Natural killer cell (primary cell): ENCODE results near the gene RYR3. TPM values are rescaled to one million over a fixed set of nuclear protein-coding genes. Genes with fewer than 3 reads are reported as not detected.

ENCODE experiments used
- ATAC-seq, 3 donors: fragments of 150-1000 bp in 2 of 3; fragments of 200-7000 bp in 1 of 3; cut with Tn5 transposase; 1 replicate in 1 of 3; 2 replicates in 2 of 3; pipeline ENCODE4 v1.10.0; 2021; ENCODE audit warnings: mild to moderate bottlenecking in 2 of 3, moderate library complexity in 2 of 3
- DNase-seq, 2 donors: peaks; one replicate each; pipeline versions ENCODE4 v3.0.0 to v3.0.0-alpha.2; 2013 to 2021; ENCODE audit warnings: mixed read lengths in 1 of 2
- H3K27ac ChIP-seq: one replicate; pipeline ENCODE4 v1.5.1; 2013; ENCODE audit warnings: mild to moderate bottlenecking, low read length
- H3K27me3 ChIP-seq: one replicate; pipeline ENCODE4 v1.6.1; 2013; ENCODE audit warnings: low read length; ENCODE audit not compliant: control insufficient read depth, insufficient read depth
- H3K36me3 ChIP-seq: one replicate; pipeline ENCODE4 v1.6.1; 2013; ENCODE audit warnings: low read length; ENCODE audit not compliant: control insufficient read depth, insufficient read depth
- H3K4me1 ChIP-seq: one replicate; pipeline ENCODE4 v1.6.1; 2013; ENCODE audit warnings: low read length; ENCODE audit not compliant: control insufficient read depth, insufficient read depth
- H3K4me3 ChIP-seq: one replicate; pipeline ENCODE4 v1.5.1; 2013; ENCODE audit warnings: low read length
- H3K9me3 ChIP-seq: one replicate; pipeline ENCODE4 v1.6.1; 2013; ENCODE audit warnings: low read length; ENCODE audit not compliant: control insufficient read depth, insufficient read depth
- H3K27ac Mint-ChIP-seq, 2 donors: one replicate each; pipeline ENCODE4 v1.8.0; 2022; ENCODE audit warnings: mild to moderate bottlenecking in 2 of 2, mixed read lengths in 2 of 2, moderate library complexity in 1 of 2
- H3K27me3 Mint-ChIP-seq, 2 donors: one replicate each; pipeline ENCODE4 v1.8.0; 2022; ENCODE audit warnings: low read depth in 2 of 2, mixed read lengths in 2 of 2
- H3K36me3 Mint-ChIP-seq: one replicate; pipeline ENCODE4 v1.8.0; 2022; ENCODE audit warnings: mixed read lengths
- H3K4me1 Mint-ChIP-seq, 2 donors: one replicate each; pipeline ENCODE4 v1.8.0; 2022; ENCODE audit warnings: mixed read lengths in 2 of 2
- H3K4me3 Mint-ChIP-seq: one replicate; pipeline ENCODE4 v1.8.0; 2022; ENCODE audit warnings: mild to moderate bottlenecking, moderate library complexity, mixed read lengths
- H3K9me3 Mint-ChIP-seq, 2 donors: one replicate each; pipeline ENCODE4 v1.8.0; 2022; ENCODE audit warnings: mixed read lengths in 2 of 2
- WGBS: methylation state at CpG from one replicate; pipeline ENCODE4 v1.1.7; 2013; ENCODE audit warnings: missing lambda C conversion rate; ENCODE audit not compliant: insufficient coverage; 5-methylcytosine and 5-hydroxymethylcytosine counted together
- intact Hi-C: fragments of 100-400 bp; cut with micrococcal nuclease; formaldehyde crosslinking; loops from one replicate; pipeline ENCODE4 v1.14.2; 2022
- total RNA-seq, 4 donors: library from RNA; stranded (reverse); fragments of 120-200 nt in 1 of 4; gene quantifications; one replicate each; pipeline versions ENCODE4 v1.2.3 to v1.2.4, GENCODE V29; 2013 to 2022
- TF ChIP-seq, protein P1 (sequence below): fragments of 200-600 bp; IDR thresholded peaks from one replicate; pipeline ENCODE4 v1.8.0; 2022; ENCODE audit warnings: antibody characterized with exemption

RYR3 gene
- total RNA-seq, 3 donors from 2014 or later (not counting 1 experiment from before 2014, with no cell fraction given): 0.09 to 6.2 TPM; not detected in 1

DNA sequence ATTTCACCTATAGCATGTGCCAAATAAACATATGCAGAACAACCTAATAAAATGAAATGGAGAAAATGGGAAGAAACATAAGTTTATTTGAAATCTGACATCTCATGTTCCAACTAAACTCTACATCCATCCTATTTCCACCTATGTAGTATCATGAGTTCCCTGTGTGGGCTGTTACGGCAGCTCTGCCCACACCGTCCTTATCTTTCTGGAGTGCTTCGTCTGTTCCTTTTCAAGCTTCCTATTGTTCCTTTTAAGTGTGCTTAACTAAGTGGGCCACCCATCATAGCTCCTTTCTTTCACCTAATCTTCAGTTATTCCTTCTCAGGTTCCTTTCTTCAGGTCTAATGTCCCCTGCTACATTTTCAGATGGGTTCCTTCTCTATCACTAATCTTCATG lies 17.3 kb downstream of the RYR3 start:
- Mint-ChIP-seq H3K36me3 (no peaks in the 10 kb centered on the region), H3K27me3 (peaks cover 27 to 38% of the 10 kb centered on the region in 2 donors), H3K4me1 (peaks cover 0 to 8% of the 10 kb centered on the region in 2 donors), H3K27ac (no peak overlapping the region), H3K9me3 (peaks cover 0 to 2% of the 10 kb centered on the region in 2 donors), H3K4me3 (no peak overlapping the region)
- ATAC-seq (no peak), DNase-seq (no peak)
- H3K4me3 ChIP-seq: no peak overlapping the region
- H3K27ac ChIP-seq: no peak overlapping the region
- no peaks in the 10 kb centered on the region for H3K27me3 ChIP-seq
- 66% methylated on average over 3 of the region's 3 CpGs for WGBS
- no peaks in the 10 kb centered on the region for H3K9me3 ChIP-seq
- no peaks in the 10 kb centered on the region for H3K4me1 ChIP-seq
- H3K36me3 ChIP-seq: no peaks in the 10 kb centered on the region
- intact Hi-C loops: no loop called here
- TF ChIP-seq, protein P1, sequence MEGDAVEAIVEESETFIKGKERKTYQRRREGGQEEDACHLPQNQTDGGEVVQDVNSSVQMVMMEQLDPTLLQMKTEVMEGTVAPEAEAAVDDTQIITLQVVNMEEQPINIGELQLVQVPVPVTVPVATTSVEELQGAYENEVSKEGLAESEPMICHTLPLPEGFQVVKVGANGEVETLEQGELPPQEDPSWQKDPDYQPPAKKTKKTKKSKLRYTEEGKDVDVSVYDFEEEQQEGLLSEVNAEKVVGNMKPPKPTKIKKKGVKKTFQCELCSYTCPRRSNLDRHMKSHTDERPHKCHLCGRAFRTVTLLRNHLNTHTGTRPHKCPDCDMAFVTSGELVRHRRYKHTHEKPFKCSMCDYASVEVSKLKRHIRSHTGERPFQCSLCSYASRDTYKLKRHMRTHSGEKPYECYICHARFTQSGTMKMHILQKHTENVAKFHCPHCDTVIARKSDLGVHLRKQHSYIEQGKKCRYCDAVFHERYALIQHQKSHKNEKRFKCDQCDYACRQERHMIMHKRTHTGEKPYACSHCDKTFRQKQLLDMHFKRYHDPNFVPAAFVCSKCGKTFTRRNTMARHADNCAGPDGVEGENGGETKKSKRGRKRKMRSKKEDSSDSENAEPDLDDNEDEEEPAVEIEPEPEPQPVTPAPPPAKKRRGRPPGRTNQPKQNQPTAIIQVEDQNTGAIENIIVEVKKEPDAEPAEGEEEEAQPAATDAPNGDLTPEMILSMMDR: no peak

DNA sequence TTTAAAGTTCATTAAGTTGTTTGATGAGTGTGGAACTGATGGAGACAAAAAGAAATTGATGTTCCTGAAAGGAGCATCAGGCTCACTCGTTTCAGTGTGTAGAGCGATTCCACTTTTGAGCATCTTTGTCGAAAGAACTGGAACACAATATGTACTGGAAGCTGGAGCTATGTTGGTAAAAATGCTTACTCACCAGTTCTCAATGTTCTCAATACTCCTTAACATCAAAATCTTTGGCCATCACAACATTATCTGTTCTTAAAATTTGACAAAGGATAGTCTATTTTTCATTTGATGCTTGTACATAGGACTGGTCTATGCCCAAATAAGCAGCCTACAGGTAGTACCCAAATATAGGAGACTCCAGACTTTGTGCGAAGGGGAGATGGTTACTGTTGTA lies 18.7 kb downstream of the RYR3 start:
- ATAC-seq (no peak), DNase-seq (no peak)
- TF ChIP-seq, protein P1: no peak
- H3K27ac ChIP-seq: no peak overlapping the region
- no peaks in the 10 kb centered on the region for H3K4me1 ChIP-seq
- no peaks in the 10 kb centered on the region for H3K27me3 ChIP-seq
- Mint-ChIP-seq H3K4me1 (no peaks in the 10 kb centered on the region), H3K27ac (no peak overlapping the region), H3K36me3 (no peaks in the 10 kb centered on the region), H3K27me3 (peaks cover 33 to 51% of the 10 kb centered on the region in 2 donors), H3K4me3 (no peak overlapping the region), H3K9me3 (peaks cover 0 to 2% of the 10 kb centered on the region in 2 donors)
- no peak overlapping the region for H3K4me3 ChIP-seq
- intact Hi-C loops: no loop called here
- no peaks in the 10 kb centered on the region for H3K9me3 ChIP-seq
- H3K36me3 ChIP-seq: no peaks in the 10 kb centered on the region
- WGBS: 89% methylated on average over 4 of the region's 4 CpGs

DNA sequence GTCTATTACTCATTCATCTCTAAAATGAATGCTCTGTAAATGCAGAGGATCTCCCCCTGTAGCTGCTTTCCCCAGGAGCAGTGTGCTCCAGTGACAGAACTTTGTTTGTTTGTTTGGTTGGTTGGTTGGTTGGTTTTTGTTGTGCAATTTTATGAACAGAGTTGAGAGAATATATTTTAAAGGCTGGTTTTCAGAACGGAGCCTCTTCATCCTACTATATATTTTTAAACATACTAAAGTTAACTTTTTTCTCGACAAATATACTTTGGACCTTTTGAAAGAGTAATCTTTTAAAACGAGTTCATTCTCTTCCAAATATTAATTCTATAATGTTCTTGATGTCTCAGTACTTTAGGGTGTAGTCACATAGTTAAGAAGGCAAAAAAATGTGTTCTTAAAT lies 20.2 kb downstream of the RYR3 start:
- no peak overlapping the region for H3K4me3 ChIP-seq
- Mint-ChIP-seq H3K27ac (no peak overlapping the region), H3K9me3 (no peaks in the 10 kb centered on the region), H3K27me3 (peaks cover 35 to 47% of the 10 kb centered on the region in 2 donors), H3K36me3 (no peaks in the 10 kb centered on the region), H3K4me1 (no peaks in the 10 kb centered on the region), H3K4me3 (no peak overlapping the region)
- H3K9me3 ChIP-seq: no peaks in the 10 kb centered on the region
- no CpG with 5 or more reads among the region's 3 CpGs for WGBS
- ATAC-seq (no peak), DNase-seq (no peak)
- H3K36me3 ChIP-seq: no peaks in the 10 kb centered on the region
- no peaks in the 10 kb centered on the region for H3K4me1 ChIP-seq
- TF ChIP-seq, protein P1: no peak
- no peak overlapping the region for H3K27ac ChIP-seq
- H3K27me3 ChIP-seq: no peaks in the 10 kb centered on the region
- intact Hi-C loops: no loop called here

DNA sequence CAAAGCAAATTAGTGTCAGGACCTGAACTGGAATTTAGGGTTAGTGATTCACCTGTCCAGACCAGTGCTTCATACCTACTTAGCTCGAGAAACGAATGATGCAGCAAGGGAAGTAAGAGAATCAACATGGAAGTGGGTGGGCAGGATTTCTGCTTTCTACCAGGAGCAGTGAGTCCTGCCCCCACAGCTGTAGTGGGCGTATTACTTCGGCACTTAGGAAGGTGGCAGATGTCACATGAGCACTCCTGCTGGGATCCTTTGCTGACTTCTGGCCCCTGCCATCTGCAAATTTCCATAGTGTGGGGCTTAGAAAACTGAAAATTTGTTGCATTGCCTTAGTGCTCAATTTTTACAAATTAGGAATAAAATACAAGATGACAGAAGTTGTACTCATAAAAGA lies 31.2 kb downstream of the RYR3 start:
- ATAC-seq (no peak), DNase-seq (no peak)
- Histone ChIP-seq H3K27me3 (no peaks in the 10 kb centered on the region), H3K27ac (no peak overlapping the region), H3K36me3 (no peaks in the 10 kb centered on the region), H3K4me1 (no peaks in the 10 kb centered on the region), H3K9me3 (no peaks in the 10 kb centered on the region), H3K4me3 (no peak overlapping the region)
- 89% methylated on average over 4 of the region's 4 CpGs for WGBS
- Mint-ChIP-seq H3K36me3 (no peaks in the 10 kb centered on the region), H3K27ac (no peak overlapping the region), H3K9me3 (no peaks in the 10 kb centered on the region), H3K27me3 (peaks cover 0 to 13% of the 10 kb centered on the region in 2 donors), H3K4me1 (no peaks in the 10 kb centered on the region), H3K4me3 (no peak overlapping the region)
- intact Hi-C loops: no loop called here
- TF ChIP-seq, protein P1: no peak
